Brain microvascular endothelial cell (primary cell): ENCODE data around the gene NDOR1.

Experiments
- DNase-seq: peaks from one replicate; pipeline ENCODE4 v3.0.0-alpha.2; 2020
- H3K27ac ChIP-seq: fragments of 250-450 bp; sonication (Bioruptor Pico); 2 replicates; pipeline ENCODE4 v1.5.1; 2020; ENCODE audit warnings: mild to moderate bottlenecking, moderate library complexity
- H3K27me3 ChIP-seq: fragments of 250-450 bp; sonication (Bioruptor Pico); replicated peaks from 2 replicates; pipeline ENCODE4 v1.5.1; 2020; ENCODE audit warnings: mild to moderate bottlenecking
- H3K36me3 ChIP-seq: fragments of 250-450 bp; sonication (Bioruptor Pico); replicated peaks from 2 replicates; pipeline ENCODE4 v1.5.1; 2020; ENCODE audit warnings: mild to moderate bottlenecking
- H3K4me3 ChIP-seq: 2 replicates; pipeline ENCODE4 v1.5.1; 2011; ENCODE audit warnings: low read depth, mild to moderate bottlenecking, control low read depth, low read length, moderate library complexity
- CTCF ChIP-seq: IDR thresholded peaks from 2 replicates; pipeline ENCODE4 v1.5.1; 2011; ENCODE audit warnings: low read depth, mild to moderate bottlenecking, moderate library complexity, low read length, control low read depth, inconsistent platforms; ENCODE audit errors: missing control alignments
- in situ Hi-C: cut with HindIII; loops from 2 replicates; pipeline ENCODE4 v1.10.0; 2017; ENCODE audit warnings: low sequenced_read_pairs, low pct_ligation_motif_present

Gene NDOR1

GRCh38 chr9:137167277-137167746 is 38.2 kb upstream of the NDOR1 start:
- Histone ChIP-seq H3K4me3 (no peak overlapping the region), H3K27ac (no peak overlapping the region), H3K36me3 (no peaks in the 10 kb centered on the region), H3K27me3 (peaks cover 88% of the 10 kb centered on the region)
- no peak for TF ChIP-seq CTCF
- in situ Hi-C loops = no loop called here
- DNase-seq = no peak

GRCh38 chr9:137167747-137168572 is 37.5 kb upstream of the NDOR1 start:
- Histone ChIP-seq H3K27me3 (peaks cover 81% of the 10 kb centered on the region), H3K36me3 (no peaks in the 10 kb centered on the region), H3K27ac (no peak overlapping the region), H3K4me3 (no peak overlapping the region)
- no peak for TF ChIP-seq CTCF
- in situ Hi-C loops = no loop called here
- DNase-seq = no peak

GRCh38 chr9:137168573-137168903 is 37.0 kb upstream of the NDOR1 start:
- no peak for TF ChIP-seq CTCF
- Histone ChIP-seq H3K4me3 (no peak overlapping the region), H3K27ac (no peak overlapping the region), H3K27me3 (peaks cover 78% of the 10 kb centered on the region), H3K36me3 (no peaks in the 10 kb centered on the region)
- in situ Hi-C loops = no loop called here
- DNase-seq = no peak

GRCh38 chr9:137168904-137169856 is 36.3 kb upstream of the NDOR1 start:
- Histone ChIP-seq H3K36me3 (no peaks in the 10 kb centered on the region), H3K27me3 (peaks cover 75% of the 10 kb centered on the region), H3K27ac (no peak overlapping the region), H3K4me3 (no peak overlapping the region)
- no peak for TF ChIP-seq CTCF
- in situ Hi-C loops = no loop called here
- peak; percentile 7 for DNase-seq

- Histone ChIP-seq H3K36me3 (no peaks in the 10 kb centered on the region), H3K27ac (no peak within 1 kb of the TSS), H3K27me3 (peaks cover 68% of the 10 kb centered on the region), H3K4me3 (no peak within 1 kb of the TSS)
- no peak for DNase-seq
- no peak for TF ChIP-seq CTCF
- in situ Hi-C loops = no loop called here
Observed at GRCh38 chr9:137169896-137170358, 35.6 kb upstream of the NDOR1 start, which contains the start of gene LRRC26. TSS of gene LRRC26 (minus strand) at chr9:137170051. CDS start at chr9:137169943, 108 bp downstream.
